NT2/D1 (cell line): ENCODE data around the gene DDX10.

ENCODE experiments used
- SUZ12 ChIP-seq: IDR thresholded peaks from 2 replicates; pipeline ENCODE4 v1.6.1; 2011; ENCODE audit not compliant: insufficient read length, insufficient read depth; ENCODE audit errors: extremely low read depth
- YY1 ChIP-seq: IDR thresholded peaks from 2 replicates; pipeline ENCODE4 v1.6.1; 2011; ENCODE audit not compliant: insufficient read length, insufficient read depth
- ZNF274 ChIP-seq: IDR thresholded peaks from 2 replicates; pipeline ENCODE4 v1.6.1; 2011; ENCODE audit warnings: mild to moderate bottlenecking, low read depth, low read length

- TF ChIP-seq YY1 (no peak), ZNF274 (no peak), SUZ12 (no peak)
These were observed 248.3 kb downstream of the DDX10 start for GRCh38 chr11:108913204-108913603.
